Psoas muscle (tissue), 8 donors: ENCODE results near the gene INSC. TPM values are rescaled to one million over a fixed set of nuclear protein-coding genes. Genes with fewer than 3 reads are reported as not detected.

ENCODE experiments used
- ATAC-seq, 4 donors: fragments of 200-7000 bp; cut with Tn5 transposase; one replicate each; pipeline ENCODE4 v1.9.1; 2020; ENCODE audit warnings: moderate library complexity in 3 of 4, mild to moderate bottlenecking in 2 of 4
- DNase-seq, 2 donors: peaks; one replicate each; pipeline ENCODE4 v3.0.0-alpha.2; 2020
- H3K27ac ChIP-seq: fragments of 200-600 bp; one replicate; pipeline ENCODE4 v1.8.0; 2022
- H3K27me3 ChIP-seq, 3 donors: fragments of 200-600 bp in 1 of 3; one replicate each; pipeline versions ENCODE4 v1.6.1 to v1.8.0; 2013 to 2022; ENCODE audit warnings: low read length in 2 of 3, mild to moderate bottlenecking in 2 of 3, moderate library complexity in 1 of 3; ENCODE audit not compliant: insufficient read depth in 3 of 3
- H3K36me3 ChIP-seq, 2 donors: fragments of 200-600 bp in 1 of 2; one replicate each; pipeline versions ENCODE4 v1.6.1 to v1.8.0; 2013 to 2022; ENCODE audit warnings: low read depth in 1 of 2, mild to moderate bottlenecking in 1 of 2, moderate library complexity in 1 of 2; ENCODE audit not compliant: insufficient read depth in 1 of 2
- H3K4me1 ChIP-seq: fragments of 200-600 bp; one replicate; pipeline ENCODE4 v1.8.0; 2022
- H3K4me3 ChIP-seq: fragments of 200-600 bp; one replicate; pipeline ENCODE4 v1.8.0; 2022; ENCODE audit warnings: mild to moderate bottlenecking
- H3K9me3 ChIP-seq: fragments of 200-600 bp; one replicate; pipeline ENCODE4 v1.8.0; 2022
- CTCF ChIP-seq: fragments of 200-600 bp; IDR thresholded peaks from one replicate; pipeline ENCODE4 v1.8.0; 2022; ENCODE audit warnings: antibody characterized with exemption
- WGBS, 3 donors: extraction: QIAGEN DNeasy Blood & Tissue Kit; methylation state at CpG; one replicate each; pipeline versions ENCODE4 v1.1.6 to v1.1.7; 2013; 5-methylcytosine and 5-hydroxymethylcytosine counted together
- intact Hi-C, 2 donors: fragments of 100-400 bp; cut with DNase I; formaldehyde crosslinking; loops; one replicate each; pipeline versions ENCODE4 v1.11.0 to v1.14.2; 2022
- polyA plus RNA-seq, 3 donors: library from polyadenylated mRNA; stranded (reverse); fragments of 200-250 nt; gene quantifications; one replicate each; pipeline ENCODE4 v1.2.3, GENCODE V29; 2013
- total RNA-seq, 4 donors: library from RNA; stranded (reverse); fragmentation: NEBNext Ultra II Directional in 2 of 4; extraction: Animal tissue kit (Norgen Biotek cat#: 25700) in 2 of 4; gene quantifications; one replicate each; pipeline versions ENCODE4 v1.2.1 to v1.2.4, GENCODE V29; 2021 to 2023
- donor health status: healthy with polysubstance abuse.
- donor health status: DM: no; HTN: no; CAD: no; lungs with moderate emphysema.
- donor health status: Bipolar disorder and iron deficiency.
- donor health status: healthy.
- donor health status: DM: yes; HTN: yes; CAD: no.
- donor health status: DM: no; HTN: no; CAD: no.
- donor health status: DM: no; HTN: no; CAD: no.
- donor health status: DM: yes; HTN: yes; CAD: no.

The INSC gene
- total and polyA plus RNA-seq, 7 donors = 0.04 to 1.2 TPM; not detected in 5

GRCh38 chr11:15169815-15170551, 55.3 kb downstream of the INSC start:
- no peaks in the 10 kb centered on the region for H3K36me3 ChIP-seq
- WGBS, 3 donors = 73 to 80% (median 74%) methylated on average over 4 of the region's 4 CpGs
- TF ChIP-seq CTCF = no peak
- no peaks in the 10 kb centered on the region for H3K4me1 ChIP-seq
- intact Hi-C loops = no loop called here
- ATAC-seq (no peak), DNase-seq (no peak)
- H3K27ac ChIP-seq = no peak overlapping the region
- H3K4me3 ChIP-seq = no peak overlapping the region
- H3K27me3 ChIP-seq = no peaks in the 10 kb centered on the region
- H3K9me3 ChIP-seq = no peaks in the 10 kb centered on the region

- DNase-seq (no peak), ATAC-seq (no peak)
- intact Hi-C loops = no loop called here
- TF ChIP-seq CTCF = no peak
- no peaks in the 10 kb centered on the region for H3K36me3 ChIP-seq
- no peaks in the 10 kb centered on the region for H3K4me1 ChIP-seq
- 82 to 88% (median 83%) methylated on average over 3 of the region's 3 CpGs for WGBS, 3 donors
- no peaks in the 10 kb centered on the region for H3K9me3 ChIP-seq
- H3K27me3 ChIP-seq = peaks cover 0 to 2% (median 0%) of the 10 kb centered on the region in 3 donors
- H3K27ac ChIP-seq = no peak overlapping the region
- no peak overlapping the region for H3K4me3 ChIP-seq
These were observed 56.0 kb downstream of the INSC start for GRCh38 chr11:15170698-15171097.

- H3K36me3 ChIP-seq = no peaks in the 10 kb centered on the region
- no peak overlapping the region for H3K27ac ChIP-seq
- H3K27me3 ChIP-seq = peaks cover 0 to 3% (median 0%) of the 10 kb centered on the region in 3 donors
- WGBS, 3 donors = 85 to 89% (median 86%) methylated on average over 3 of the region's 3 CpGs
- DNase-seq (no peak), ATAC-seq (no peak)
- H3K4me3 ChIP-seq = no peak overlapping the region
- intact Hi-C loops = no loop called here
- H3K4me1 ChIP-seq = no peaks in the 10 kb centered on the region
- no peak for TF ChIP-seq CTCF
- no peaks in the 10 kb centered on the region for H3K9me3 ChIP-seq
These were observed 57.2 kb downstream of the INSC start for GRCh38 chr11:15171956-15172355.

- TF ChIP-seq CTCF = no peak
- ATAC-seq = no peak
- no peak overlapping the region for H3K27ac ChIP-seq
- H3K36me3 ChIP-seq = no peaks in the 10 kb centered on the region
- intact Hi-C loops = loop anchor here in 1 of 2 donors (5.0 kb wide), 1 partner anchor 811 kb away; no protein-coding TSS in a partner anchor
- 67 to 80% (median 69%) methylated on average over 11 of the region's 11 CpGs for WGBS, 3 donors
- no peaks in the 10 kb centered on the region for H3K4me1 ChIP-seq
- no peaks in the 10 kb centered on the region for H3K9me3 ChIP-seq
- no peak overlapping the region for H3K4me3 ChIP-seq
- no peak for DNase-seq
- H3K27me3 ChIP-seq = peaks cover 0 to 3% (median 0%) of the 10 kb centered on the region in 3 donors
These were observed 61.1 kb downstream of the INSC start for GRCh38 chr11:15175831-15176230.
